Spleen (tissue), 11 donors: Measurements from ENCODE around the gene STXBP4. TPM values are rescaled to one million over a fixed set of nuclear protein-coding genes. Genes with fewer than 3 reads are reported as not detected.

Experiments
- DNase-seq: peaks from one replicate; pipeline ENCODE4 v3.0.0-alpha.2; 2020
- H3K27ac ChIP-seq, 8 donors: fragments of 200-600 bp; sonication (generic) in 7 of 8; 1 replicate in 4 of 8; 2 replicates in 4 of 8; pipeline versions ENCODE4 v1.5.0 to v1.8.0; 2016 to 2021; ENCODE audit warnings: inconsistent platforms in 4 of 8, mild to moderate bottlenecking in 4 of 8, moderate library complexity in 1 of 8
- H3K27me3 ChIP-seq, 7 donors: fragments of 200-600 bp; sonication (generic) in 6 of 7; replicated peaks in 1 of 7; 1 replicate in 4 of 7; 2 replicates in 3 of 7; pipeline versions ENCODE4 v1.5.0 to v1.8.0; 2016 to 2021; ENCODE audit warnings: inconsistent platforms in 3 of 7, mild to moderate bottlenecking in 1 of 7
- H3K36me3 ChIP-seq, 6 donors: fragments of 200-600 bp; sonication (generic) in 5 of 6; 1 replicate in 4 of 6; 2 replicates in 2 of 6; pipeline versions ENCODE4 v1.5.0 to v1.8.0; 2016 to 2021; ENCODE audit warnings: inconsistent platforms in 2 of 6
- H3K4me1 ChIP-seq, 6 donors: fragments of 200-600 bp; sonication (generic) in 5 of 6; 1 replicate in 3 of 6; 2 replicates in 3 of 6; pipeline versions ENCODE4 v1.5.0 to v1.8.0; 2016 to 2021; ENCODE audit warnings: inconsistent platforms in 3 of 6
- H3K4me3 ChIP-seq, 8 donors: fragments of 200-600 bp; sonication (generic) in 7 of 8; 1 replicate in 4 of 8; 2 replicates in 4 of 8; pipeline versions ENCODE4 v1.5.0 to v1.8.0; 2016 to 2021; ENCODE audit warnings: inconsistent platforms in 4 of 8, mild to moderate bottlenecking in 4 of 8, moderate library complexity in 2 of 8
- H3K9me3 ChIP-seq, 8 donors: fragments of 200-600 bp; sonication (generic) in 7 of 8; 1 replicate in 4 of 8; 2 replicates in 4 of 8; pipeline versions ENCODE4 v1.5.0 to v1.8.0; 2016 to 2021; ENCODE audit warnings: inconsistent platforms in 4 of 8
- POLR2A ChIP-seq, 3 donors: fragments of 450-650 bp; IDR thresholded peaks; one replicate each; pipeline ENCODE4 v1.5.1; 2017; ENCODE audit warnings: antibody characterized with exemption in 3 of 3, mild to moderate bottlenecking in 1 of 3
- POLR2AphosphoS5 ChIP-seq, 3 donors: sonication (generic); formaldehyde crosslinking; IDR thresholded peaks; one replicate each; pipeline ENCODE4 v1.5.1; 2017; ENCODE audit warnings: antibody characterized with exemption in 3 of 3
- WGBS, 5 donors: extraction: QIAGEN DNeasy Blood & Tissue Kit in 3 of 5; methylation state at CpG; one replicate each; pipeline versions ENCODE4 v1.1.5 to v1.1.7; 2013 to 2018; 5-methylcytosine and 5-hydroxymethylcytosine counted together
- intact Hi-C: fragments of 100-400 bp; cut with DNase I; formaldehyde crosslinking; loops from one replicate; pipeline ENCODE4 v1.15.0; 2023; ENCODE audit warnings: low total_unique reads
- polyA plus RNA-seq, 3 donors: library from polyadenylated mRNA; stranded (reverse); fragments of 200-250 nt; gene quantifications; one replicate each; pipeline ENCODE4 v1.2.1, GENCODE V29; 2013
- total RNA-seq, 7 donors: library from RNA; depleted of rRNA in 3 of 7; stranded (reverse); fragments of >200 nt in 3 of 7; fragmentation: NEBNext Ultra II Directional in 4 of 7; extraction: Animal tissue kit (Norgen Biotek cat#: 25700) in 4 of 7; gene quantifications; one replicate each; pipeline versions ENCODE4 v1.1.0 to v1.2.1, GENCODE V29; 2016 to 2021
- TF ChIP-seq, protein P1 (sequence below), 11 experiments: fragments of 200-600 bp in 7 of 11; fragments of 450-650 bp in 4 of 11; sonication (generic) in 4 of 11; IDR thresholded peaks in 8 of 11; conservative IDR thresholded peaks in 3 of 11; 1 replicate in 7 of 11; 2 replicates in 4 of 11; pipeline versions ENCODE4 v1.4.0 to v1.8.0; 2016 to 2021; ENCODE audit warnings: antibody characterized with exemption in 11 of 11, inconsistent platforms in 4 of 11, mild to moderate bottlenecking in 1 of 11
- donor health status: healthy with polysubstance abuse.
- donor health status: DM: no; HTN: no; CAD: no; lungs with moderate emphysema.
- donor health status: DM: no; HTN: no; CAD: no.
- donor health status: Bipolar disorder and iron deficiency.
- donor health status: healthy.
- donor health status: DM: no; HTN: no; CAD: no.
- donor health status: DM: yes; HTN: yes; CAD: no.

STXBP4 gene
- total and polyA plus RNA-seq, 10 donors: 0.67 to 45.5 (median 7.3) TPM

DNA sequence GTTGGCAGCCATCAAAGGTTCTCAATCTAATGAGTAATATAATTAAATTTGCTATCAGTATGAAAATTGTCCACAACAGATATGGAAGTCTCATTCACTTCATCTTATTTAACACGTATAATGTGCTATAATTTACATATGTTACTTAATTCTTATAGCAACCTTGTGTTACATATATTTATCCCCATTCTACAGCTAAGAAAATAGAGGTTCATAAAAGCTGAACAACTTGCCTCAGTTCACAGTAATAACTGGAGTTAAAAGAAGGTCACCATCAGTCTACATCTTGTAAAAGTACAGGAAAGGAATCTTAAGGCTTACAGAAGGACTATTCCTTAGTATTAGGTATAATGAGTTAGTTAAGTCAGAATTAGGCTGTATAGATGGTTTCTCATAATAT is 27.9 kb downstream of the STXBP4 start:
- Histone ChIP-seq H3K36me3 (peaks cover 0 to 32% (median 0%) of the 10 kb centered on the region in 6 donors), H3K4me3 (no peak overlapping the region), H3K27me3 (no peaks in the 10 kb centered on the region), H3K4me1 (no peaks in the 10 kb centered on the region), H3K27ac (no peak overlapping the region), H3K9me3 (no peaks in the 10 kb centered on the region)
- DNase-seq: no peak
- WGBS, 5 donors: 83 to 98% (median 95%) methylated on average over 1 of the region's 1 CpG
- intact Hi-C loops: no loop called here
- TF ChIP-seq, protein P1, sequence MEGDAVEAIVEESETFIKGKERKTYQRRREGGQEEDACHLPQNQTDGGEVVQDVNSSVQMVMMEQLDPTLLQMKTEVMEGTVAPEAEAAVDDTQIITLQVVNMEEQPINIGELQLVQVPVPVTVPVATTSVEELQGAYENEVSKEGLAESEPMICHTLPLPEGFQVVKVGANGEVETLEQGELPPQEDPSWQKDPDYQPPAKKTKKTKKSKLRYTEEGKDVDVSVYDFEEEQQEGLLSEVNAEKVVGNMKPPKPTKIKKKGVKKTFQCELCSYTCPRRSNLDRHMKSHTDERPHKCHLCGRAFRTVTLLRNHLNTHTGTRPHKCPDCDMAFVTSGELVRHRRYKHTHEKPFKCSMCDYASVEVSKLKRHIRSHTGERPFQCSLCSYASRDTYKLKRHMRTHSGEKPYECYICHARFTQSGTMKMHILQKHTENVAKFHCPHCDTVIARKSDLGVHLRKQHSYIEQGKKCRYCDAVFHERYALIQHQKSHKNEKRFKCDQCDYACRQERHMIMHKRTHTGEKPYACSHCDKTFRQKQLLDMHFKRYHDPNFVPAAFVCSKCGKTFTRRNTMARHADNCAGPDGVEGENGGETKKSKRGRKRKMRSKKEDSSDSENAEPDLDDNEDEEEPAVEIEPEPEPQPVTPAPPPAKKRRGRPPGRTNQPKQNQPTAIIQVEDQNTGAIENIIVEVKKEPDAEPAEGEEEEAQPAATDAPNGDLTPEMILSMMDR (IDR thresholded peaks at IDR 0.05 in 8 of 11, conservative IDR thresholded peaks at IDR 0.05 in 3 of 11): no peak
- no peak for TF ChIP-seq POLR2AphosphoS5 (IDR thresholded peaks at IDR 0.05)

DNA sequence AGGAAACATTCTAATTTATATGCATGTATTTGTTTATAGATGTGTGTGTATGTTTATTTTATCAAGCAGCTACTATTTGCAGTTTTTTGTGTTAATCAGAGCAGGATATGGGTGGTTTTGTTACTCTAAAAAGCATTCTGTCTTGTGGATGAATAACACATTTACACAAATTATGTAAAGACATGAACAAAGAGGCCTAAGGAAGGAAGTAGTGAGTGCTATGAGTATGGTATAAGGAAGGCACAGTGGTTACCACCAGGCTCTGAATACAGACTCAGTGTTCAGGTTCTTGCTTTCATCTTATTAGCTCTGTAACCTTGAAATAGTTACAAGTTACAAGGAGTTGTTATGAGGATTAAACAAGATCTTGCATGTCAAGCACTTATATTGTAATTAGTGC is 33.9 kb downstream of the STXBP4 start:
- TF ChIP-seq POLR2AphosphoS5 (IDR thresholded peaks at IDR 0.05) (no peak), POLR2A (IDR thresholded peaks at IDR 0.05) (no peak)
- no peak overlapping the region for H3K4me3 ChIP-seq
- H3K4me1 ChIP-seq: no peaks in the 10 kb centered on the region
- intact Hi-C loops: no loop called here
- H3K27me3 ChIP-seq: no peaks in the 10 kb centered on the region
- no peak for DNase-seq
- peaks cover 0 to 33% (median 0%) of the 10 kb centered on the region in 6 donors for H3K36me3 ChIP-seq
- no peaks in the 10 kb centered on the region for H3K9me3 ChIP-seq
- H3K27ac ChIP-seq: no peak overlapping the region

DNA sequence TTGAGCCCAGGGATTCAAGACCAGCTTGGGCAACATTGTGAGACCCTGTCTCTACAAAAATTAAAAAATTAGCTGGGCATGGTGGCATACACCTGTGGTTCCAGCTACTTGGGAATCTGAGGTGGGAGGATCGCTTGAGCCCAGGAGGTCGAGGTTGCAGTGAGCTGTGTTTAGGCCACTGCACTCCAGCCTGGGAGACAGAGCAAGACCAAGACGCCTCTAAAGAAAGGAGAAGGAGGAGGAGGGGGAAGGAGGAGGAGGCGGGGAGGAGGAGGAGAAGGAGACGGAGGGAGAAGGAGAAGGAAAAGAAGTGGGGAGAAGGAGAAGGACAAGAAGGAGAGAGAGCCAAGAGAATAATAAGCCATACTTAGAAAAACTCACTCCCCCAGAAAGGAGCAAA is 35.9 kb downstream of the STXBP4 start:
- peaks cover 0 to 47% (median 1%) of the 10 kb centered on the region in 6 donors for H3K36me3 ChIP-seq
- no peaks in the 10 kb centered on the region for H3K9me3 ChIP-seq
- 82 to 91% (median 90%) methylated on average over 5 of the region's 5 CpGs for WGBS, 5 donors
- no peaks in the 10 kb centered on the region for H3K27me3 ChIP-seq
- TF ChIP-seq, protein P1 (IDR thresholded peaks at IDR 0.05 in 8 of 11, conservative IDR thresholded peaks at IDR 0.05 in 3 of 11): no peak
- no peak overlapping the region for H3K4me3 ChIP-seq
- intact Hi-C loops: no loop called here
- H3K27ac ChIP-seq: no peak overlapping the region
- no peak for DNase-seq
- H3K4me1 ChIP-seq: no peaks in the 10 kb centered on the region

GRCh38 chr17:55005520-55005919 is 37.0 kb downstream of the STXBP4 start:
- no peak for DNase-seq
- intact Hi-C loops: no loop called here
- TF ChIP-seq, protein P1 (IDR thresholded peaks at IDR 0.05 in 8 of 11, conservative IDR thresholded peaks at IDR 0.05 in 3 of 11): peak in 3 of 11 experiments; percentile 10 to 21 (median 18)
- TF ChIP-seq POLR2A (IDR thresholded peaks at IDR 0.05) (no peak), POLR2AphosphoS5 (IDR thresholded peaks at IDR 0.05) (no peak)
- Histone ChIP-seq H3K36me3 (peaks cover 0 to 40% (median 1%) of the 10 kb centered on the region in 6 donors), H3K27me3 (no peaks in the 10 kb centered on the region), H3K4me3 (no peak overlapping the region), H3K9me3 (no peaks in the 10 kb centered on the region), H3K27ac (no peak overlapping the region), H3K4me1 (no peaks in the 10 kb centered on the region)
- 90 to 100% (median 94%) methylated on average over 1 of the region's 1 CpG for WGBS, 5 donors

- no peak for TF ChIP-seq POLR2AphosphoS5 (IDR thresholded peaks at IDR 0.05)
- TF ChIP-seq, protein P1 (IDR thresholded peaks at IDR 0.05 in 8 of 11, conservative IDR thresholded peaks at IDR 0.05 in 3 of 11): no peak
- TF ChIP-seq POLR2A (IDR thresholded peaks at IDR 0.05): no peak
- Histone ChIP-seq H3K9me3 (no peaks in the 10 kb centered on the region), H3K27ac (no peak overlapping the region), H3K27me3 (no peaks in the 10 kb centered on the region), H3K4me1 (no peaks in the 10 kb centered on the region), H3K36me3 (no peaks in the 10 kb centered on the region), H3K4me3 (no peak overlapping the region)
- WGBS, 5 donors: 0 to 50% (median 5%) methylated on average over 1 of the region's 1 CpG
- intact Hi-C loops: no loop called here
- no peak for DNase-seq
These were observed 55.1 kb downstream of the STXBP4 start for GRCh38 chr17:55023626-55024025.
